Activated naive CD8-positive, alpha-beta T cell treated with anti-CD3 and anti-CD28 coated beads, Interleukin-2, amount 50 U/mL, for 16 hours (primary cell): ENCODE results near the gene PTPRN.
A peak's percentile ranks its signal among the peaks of the same experiment; 100 is the strongest.
"Not testable (repeated sequence)": the region's sequence is repeated elsewhere in the genome, so short reads cannot be mapped to it uniquely, and the experiment has no call there.

Experiments used
- DNase-seq: peaks from one replicate; pipeline ENCODE4 v3.0.0-alpha.2; 2020; ENCODE audit warnings: low read depth, low spot score

PTPRN gene

GRCh38 chr2:219309278-219309677, at the start of gene PTPRN:
PTPRN (minus strand) TSS chr2:219309401; CDS start chr2:219309332, 69 bp downstream.
- DNase-seq = no peak

DNA sequence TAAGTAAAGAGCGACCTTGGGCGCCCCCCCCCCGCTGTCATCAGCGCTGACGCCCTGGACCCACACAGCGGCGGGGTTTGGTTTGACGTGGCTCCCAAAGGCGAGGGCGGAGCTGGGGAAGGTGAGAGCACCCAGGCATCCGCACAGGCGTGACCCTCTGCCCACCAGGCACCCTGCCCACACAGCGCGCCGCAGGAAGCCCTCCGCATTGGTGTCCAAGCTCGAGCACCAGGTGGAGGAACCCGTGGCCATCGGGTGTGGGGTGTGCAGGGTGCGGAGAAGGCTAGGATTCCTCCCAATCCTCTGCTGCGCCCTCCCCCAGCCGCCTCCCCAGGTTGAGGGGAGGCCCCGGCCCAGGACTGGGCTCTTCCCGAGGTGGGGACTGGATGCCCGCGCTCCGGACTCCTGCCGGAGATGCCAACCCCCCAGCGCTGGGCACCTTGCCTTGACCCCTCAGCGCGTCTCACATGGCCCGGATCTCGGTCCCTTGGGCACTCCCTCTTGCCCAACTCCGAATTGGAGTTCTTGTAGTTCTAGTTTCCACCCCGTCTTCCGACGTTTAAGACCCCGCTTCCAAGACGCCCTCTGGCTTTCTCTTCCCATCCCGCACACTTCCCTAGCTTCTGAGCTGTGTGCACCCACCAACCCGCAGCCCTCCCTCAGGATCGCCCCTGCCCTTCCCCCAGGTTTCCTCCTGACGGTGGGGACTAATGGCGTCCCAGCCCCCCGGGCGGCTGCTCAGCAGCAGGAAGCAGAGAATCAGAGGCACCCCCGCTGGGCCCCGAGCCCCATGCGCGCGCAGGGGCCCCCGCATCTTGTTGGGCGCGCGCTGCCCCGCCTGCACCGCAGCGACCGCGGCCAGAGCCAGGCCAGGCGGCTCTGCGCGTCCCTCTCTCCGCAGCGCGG, 49.2 kb upstream of the PTPRN start:
- no peak for DNase-seq

DNA sequence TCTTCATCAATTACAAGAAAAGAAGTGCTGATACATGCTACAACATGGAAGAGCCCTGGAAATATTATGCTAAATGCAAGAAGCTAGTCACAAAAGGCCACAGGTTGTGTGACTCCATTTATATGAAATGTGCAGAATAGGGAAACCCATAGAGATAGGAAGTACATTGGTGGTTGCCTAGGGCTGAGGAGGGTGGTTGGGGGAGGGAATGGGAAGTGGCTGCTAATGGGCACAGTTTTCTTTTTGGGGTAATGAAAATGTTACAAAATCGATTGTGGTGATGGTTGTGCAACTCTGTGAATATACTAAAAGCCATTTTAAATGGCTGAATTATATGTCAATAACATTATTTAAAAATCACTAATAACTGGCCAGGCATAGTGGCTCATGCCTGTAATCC, 47.6 kb upstream of the PTPRN start:
- DNase-seq = no peak

- no peak for DNase-seq
Measured at GRCh38 chr2:219354582-219354981, 45.4 kb upstream of the PTPRN start.

DNA sequence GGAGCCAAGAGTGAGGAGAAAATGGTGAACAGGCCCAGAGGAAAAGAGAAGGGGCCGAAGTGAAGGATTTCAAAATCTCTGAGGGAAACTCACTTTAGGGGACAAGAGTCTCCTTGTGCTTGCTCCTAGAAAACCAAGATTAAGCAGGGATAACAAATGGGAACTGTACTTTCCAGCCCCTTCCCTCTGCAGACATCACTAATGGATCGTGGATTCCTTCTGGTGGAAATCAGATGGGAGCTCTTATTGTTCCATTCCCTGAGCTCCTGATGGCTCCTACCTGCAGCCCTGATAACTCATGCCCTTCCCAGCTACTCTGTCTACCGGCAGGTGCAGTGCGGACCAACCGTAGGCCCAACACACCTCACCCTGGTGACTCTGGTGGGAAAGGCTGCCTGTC, 43.9 kb upstream of the PTPRN start:
- DNase-seq = no peak

- peak; percentile 39 for DNase-seq
Measured at GRCh38 chr2:219352448-219353023, 43.3 kb upstream of the PTPRN start.

DNA sequence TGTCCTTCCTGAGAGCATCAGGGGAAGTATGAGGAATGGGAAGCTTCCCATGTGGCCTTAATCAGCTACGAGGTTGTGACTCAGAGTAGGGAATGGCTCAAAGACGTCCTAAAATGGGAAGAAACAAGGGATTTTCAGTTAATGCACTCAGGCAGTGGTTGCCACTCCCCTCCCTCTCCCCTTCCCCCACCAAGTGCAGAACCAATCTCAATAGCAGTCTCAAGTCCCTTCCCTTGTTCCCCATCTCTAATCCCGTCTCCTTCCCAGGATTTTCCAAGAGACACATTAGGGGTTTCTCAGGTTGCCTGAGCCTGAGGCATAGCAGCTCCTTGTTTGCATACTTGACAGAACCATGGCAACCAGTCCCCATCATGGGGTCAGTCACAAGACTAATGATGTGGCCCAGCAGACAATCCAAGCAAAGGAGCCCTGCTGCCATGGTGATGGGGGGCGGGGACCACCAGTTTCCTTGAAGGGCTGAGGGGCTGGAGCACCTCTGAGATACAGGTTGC, 41.6 kb upstream of the PTPRN start:
- no peak for DNase-seq

GRCh38 chr2:219350215-219350614, 41.0 kb upstream of the PTPRN start:
- DNase-seq = no peak

DNA sequence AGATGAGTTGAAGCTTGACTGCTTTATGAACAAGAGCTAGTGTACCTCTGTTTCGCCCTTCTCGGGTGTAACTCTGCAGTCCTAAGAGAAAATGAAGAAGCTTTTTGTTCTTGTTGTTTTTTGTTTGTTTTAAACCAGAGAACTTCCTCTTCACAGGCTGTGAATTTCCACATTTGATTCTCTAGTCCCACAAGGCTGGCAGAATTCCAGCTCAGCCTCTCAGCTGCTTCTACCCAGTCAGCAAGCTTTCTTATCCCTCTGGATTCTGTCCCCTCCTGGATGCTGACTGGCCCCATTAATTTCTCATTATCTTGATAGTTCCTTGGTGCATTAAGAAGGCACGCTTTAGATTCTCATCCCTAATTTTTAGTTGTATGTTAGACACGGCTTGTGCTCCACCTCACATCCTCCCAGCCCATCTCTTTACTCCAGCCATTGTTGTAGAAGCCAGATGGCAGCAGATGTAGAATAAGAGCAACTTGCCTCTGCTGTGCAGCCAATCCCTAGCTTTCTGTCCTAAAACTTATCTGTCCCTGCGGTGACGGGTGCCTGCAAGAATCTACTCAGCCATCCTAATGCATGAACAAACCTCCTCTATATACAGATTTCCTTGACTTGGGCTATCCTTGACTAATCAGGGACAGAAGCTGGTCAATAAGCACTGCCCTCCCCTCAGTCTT, 35.7 kb upstream of the PTPRN start:
- DNase-seq = no peak

GRCh38 chr2:219335373-219335786, 26.2 kb upstream of the PTPRN start:
- DNase-seq = no peak

GRCh38 chr2:219334076-219334475, 24.9 kb upstream of the PTPRN start:
- DNase-seq = no peak

DNA sequence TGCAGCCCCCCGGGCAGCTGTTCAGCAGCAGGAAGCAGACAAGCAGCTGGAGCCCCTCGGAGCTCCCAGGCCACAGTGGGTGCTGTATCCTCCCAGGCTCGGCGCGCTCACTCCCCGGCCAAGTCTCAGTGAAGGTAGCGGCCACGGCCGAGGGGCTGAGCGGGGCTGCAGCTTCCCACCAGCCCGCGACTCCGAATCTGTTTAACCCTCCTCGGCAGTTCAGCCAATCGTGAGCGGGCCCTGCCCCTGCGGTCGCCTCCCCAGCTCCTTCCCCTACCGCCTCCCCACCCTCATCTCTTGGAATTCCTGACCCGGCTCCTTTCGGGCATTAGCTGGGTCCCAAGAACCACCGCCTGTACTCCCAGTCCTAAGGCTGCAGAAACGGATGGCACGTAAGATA, 23.3 kb upstream of the PTPRN start, which contains the start of gene RESP18:
TSS of gene RESP18 (minus strand) at position 203 of the 400 bp plus-strand sequence.
- no peak for DNase-seq

DNA sequence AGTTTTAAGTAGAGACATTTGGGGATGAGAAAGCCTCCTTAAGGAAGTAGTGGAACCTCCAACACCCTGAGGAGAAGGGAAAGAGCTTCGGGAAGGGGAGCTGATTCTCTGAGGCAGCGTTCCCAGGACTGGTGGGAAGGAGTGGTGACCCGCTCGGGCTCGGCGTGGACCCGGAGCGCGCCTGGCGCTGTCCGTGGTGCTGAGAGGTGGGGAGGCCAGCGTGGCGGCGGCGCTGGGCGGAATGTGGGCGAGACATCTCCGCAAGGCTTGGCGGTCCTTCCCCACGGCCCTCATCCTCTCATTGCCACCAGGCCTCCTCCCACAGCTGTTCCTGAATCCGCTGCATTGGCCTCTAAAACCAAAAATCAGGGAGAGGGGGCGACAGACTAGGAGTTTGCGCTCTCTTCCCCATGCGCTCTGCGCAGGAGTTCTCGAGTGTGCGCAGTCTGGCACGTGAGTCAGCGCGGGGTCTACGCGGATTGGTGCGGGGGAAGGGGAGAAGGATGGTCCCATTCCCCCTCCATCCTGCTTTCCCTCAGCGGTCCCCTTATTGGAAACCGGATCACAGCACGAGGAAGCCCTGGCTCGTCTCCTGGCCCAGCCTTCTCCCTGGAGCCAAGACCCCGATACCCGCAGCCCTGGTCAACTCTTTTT, 22.5 kb upstream of the PTPRN start:
- no peak for DNase-seq

- DNase-seq = no peak
Measured at GRCh38 chr2:219327719-219328118, 18.5 kb upstream of the PTPRN start.

DNA sequence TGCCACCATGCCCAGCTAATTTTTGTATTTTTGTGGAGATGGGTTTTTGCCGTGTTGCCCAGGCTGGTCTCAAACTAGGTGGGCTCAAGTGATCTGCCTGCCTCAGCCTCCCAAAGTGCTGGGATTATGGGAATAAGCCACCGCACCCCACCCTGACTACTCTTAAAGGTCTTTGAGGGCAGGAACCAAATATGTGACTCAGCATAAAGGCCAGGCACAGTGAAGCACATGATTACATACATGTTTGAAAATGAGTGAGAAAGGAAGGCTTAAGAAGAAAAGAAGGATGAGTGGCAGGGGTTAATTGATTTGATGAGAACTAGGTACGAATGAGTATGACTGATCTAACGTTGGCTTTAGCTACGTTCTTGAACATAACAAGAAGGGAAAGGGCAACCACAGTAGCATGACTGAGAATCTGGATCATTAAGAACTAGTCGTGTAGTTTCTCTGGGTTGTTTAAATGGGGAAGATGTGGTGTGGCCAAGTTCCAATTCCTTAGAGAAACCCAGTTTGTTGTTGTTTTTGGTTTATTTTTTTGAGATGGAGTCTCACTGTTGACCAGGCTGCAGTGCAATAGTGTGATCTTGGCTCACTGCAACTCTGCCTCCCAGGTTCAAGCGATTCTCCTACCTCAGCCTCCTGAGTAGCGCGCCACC, 16.6 kb upstream of the PTPRN start:
- DNase-seq = no peak

DNA sequence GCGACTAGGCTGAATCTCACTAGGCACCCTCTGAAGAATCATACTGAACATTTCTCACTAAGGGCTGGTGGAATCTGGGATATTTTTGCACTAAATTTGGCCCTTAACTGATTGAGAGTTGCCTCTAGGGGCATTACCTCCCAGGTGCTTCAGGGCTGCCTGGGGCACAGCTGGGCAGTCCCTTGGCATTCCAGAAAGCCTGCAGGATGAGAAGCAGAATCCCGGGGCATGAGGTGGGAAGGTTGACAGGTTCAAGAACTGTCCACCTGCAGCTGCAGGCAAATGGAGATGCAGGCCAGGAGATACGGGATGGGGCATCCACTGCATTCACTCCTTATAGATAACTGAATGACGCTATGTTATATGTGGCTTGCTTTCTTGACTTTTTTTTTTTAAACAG, 15.9 kb upstream of the PTPRN start:
- no peak for DNase-seq

DNA sequence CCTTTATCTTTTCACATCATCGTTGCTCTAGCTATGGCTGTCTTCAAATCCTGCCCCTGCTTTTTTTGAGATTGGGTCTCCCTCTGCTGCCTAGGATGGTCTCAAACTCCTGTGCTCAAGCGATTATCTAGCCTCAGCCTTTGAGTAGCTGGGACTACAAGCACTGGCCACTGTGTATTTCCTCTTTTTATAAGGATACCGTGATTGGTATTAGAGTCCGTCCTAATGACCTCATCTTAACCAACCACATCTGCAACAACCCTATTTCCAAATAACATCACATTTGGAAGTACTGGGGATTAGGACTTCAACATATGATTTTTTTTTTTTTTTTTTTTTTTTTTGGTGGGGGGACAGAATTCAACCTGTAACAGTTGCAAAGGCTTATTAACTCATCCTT, 14.2 kb upstream of the PTPRN start:
- no peak for DNase-seq

DNA sequence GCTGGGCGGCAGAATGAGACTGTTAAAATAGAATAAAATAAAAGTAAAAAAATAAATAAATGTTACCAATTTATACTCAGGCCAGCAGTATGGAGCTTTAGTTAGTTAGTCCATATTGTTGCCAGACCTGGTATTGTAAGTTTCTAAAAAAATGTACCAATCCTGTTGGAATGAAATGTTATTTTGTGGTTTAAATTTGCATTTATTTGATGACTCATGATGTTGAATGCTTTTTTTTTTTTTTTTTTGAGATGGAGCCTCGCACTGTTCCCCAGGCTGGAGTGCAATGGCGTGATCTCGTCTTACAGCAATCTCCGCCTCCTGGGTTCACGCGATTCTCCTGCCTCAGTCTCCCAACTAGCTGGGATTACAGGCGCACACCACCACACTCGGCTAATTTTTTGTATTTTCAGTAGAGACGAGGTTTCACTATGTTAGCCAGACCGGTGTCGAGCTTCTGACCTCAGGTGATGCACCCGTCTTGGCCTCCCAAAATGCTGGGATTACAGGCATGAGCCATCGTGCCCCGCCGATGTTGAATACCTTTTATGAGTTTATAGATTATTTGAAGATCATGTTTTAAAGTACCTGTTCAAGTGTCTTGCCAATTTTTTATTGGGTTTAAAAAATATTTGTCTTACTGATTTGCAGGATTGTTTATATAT, 5.7 kb upstream of the PTPRN start:
- no peak for DNase-seq

DNA sequence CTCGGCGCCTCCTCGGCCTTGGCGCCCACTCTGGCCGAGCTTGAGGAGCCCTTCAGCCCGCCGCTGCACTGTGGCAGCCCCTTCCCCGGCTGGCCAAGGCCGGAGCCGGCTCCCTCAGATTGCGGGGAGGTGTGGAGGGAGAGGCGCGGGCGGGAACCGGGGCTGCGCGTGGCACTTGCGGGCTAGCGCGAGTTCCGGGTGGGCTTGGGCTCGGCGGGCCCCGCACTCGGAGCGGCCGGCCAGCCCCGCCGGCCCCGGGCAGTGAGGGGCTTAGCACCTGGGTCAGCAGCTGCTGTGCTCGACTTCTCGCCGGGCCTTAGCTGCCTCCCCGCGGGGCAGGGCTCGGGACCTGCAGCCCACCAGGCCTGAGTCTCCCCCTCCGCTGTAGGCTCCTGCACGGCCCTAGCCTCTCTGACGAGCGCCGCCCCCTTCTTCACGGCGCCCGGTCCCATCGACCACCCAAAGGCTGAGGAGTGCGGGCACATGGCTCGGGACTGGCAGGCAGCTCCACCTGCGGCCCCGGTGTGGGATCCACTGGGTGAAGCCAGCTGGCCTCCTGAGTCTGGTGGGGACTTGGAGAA, 3.6 kb upstream of the PTPRN start:
- DNase-seq = not testable (repeated sequence)
